ENCODE measurements around the gene CCNYL1.

CCNYL1 gene

GRCh38 chr2:207766041-207766551 is 54.7 kb downstream of the CCNYL1 start:
- no peak for DNase-seq (ENCODE audit: low read depth)

GRCh38 chr2:207766697-207767460 is 55.4 kb downstream of the CCNYL1 start:
- no peak for DNase-seq (ENCODE audit: low read depth)

GRCh38 chr2:207767461-207768167 is 56.2 kb downstream of the CCNYL1 start:
- no peak for DNase-seq (ENCODE audit: low read depth)

GRCh38 chr2:207768168-207768865 is 56.9 kb downstream of the CCNYL1 start:
- no peak for DNase-seq (ENCODE audit: low read depth)

GRCh38 chr2:207768866-207769596 is 57.6 kb downstream of the CCNYL1 start:
- no peak for DNase-seq (ENCODE audit: low read depth)

- no peak for DNase-seq (ENCODE audit: low read depth)
Measured at GRCh38 chr2:207770602-207771404, 59.4 kb downstream of the CCNYL1 start.

GRCh38 chr2:207771421-207771820 is 60.0 kb downstream of the CCNYL1 start:
- DNase-seq (ENCODE audit: low read depth), result no peak

GRCh38 chr2:207772081-207772843 is 60.8 kb downstream of the CCNYL1 start:
- no peak for DNase-seq (ENCODE audit: low read depth)

GRCh38 chr2:207772844-207773205 is 61.4 kb downstream of the CCNYL1 start:
- no peak for DNase-seq (ENCODE audit: low read depth)

GRCh38 chr2:207775473-207775872 is 64.0 kb downstream of the CCNYL1 start:
- no peak for DNase-seq (ENCODE audit: low read depth)

GRCh38 chr2:207777124-207777523 is 65.7 kb downstream of the CCNYL1 start:
- no peak for DNase-seq (ENCODE audit: low read depth)

GRCh38 chr2:207778298-207778882 is 67.0 kb downstream of the CCNYL1 start:
- no peak for DNase-seq (ENCODE audit: low read depth)

- DNase-seq (ENCODE audit: low read depth), result no peak
Measured at GRCh38 chr2:207779523-207779922, 68.1 kb downstream of the CCNYL1 start.

- DNase-seq (ENCODE audit: low read depth), result no peak
Measured at GRCh38 chr2:207782238-207783030, 71.0 kb downstream of the CCNYL1 start.

- no peak for DNase-seq (ENCODE audit: low read depth)
Measured at GRCh38 chr2:207783514-207783913, 72.1 kb downstream of the CCNYL1 start.

- DNase-seq (ENCODE audit: low read depth), result no peak
Measured at GRCh38 chr2:207784898-207785297, 73.5 kb downstream of the CCNYL1 start.

GRCh38 chr2:207787017-207787416 is 75.6 kb downstream of the CCNYL1 start:
- DNase-seq (ENCODE audit: low read depth), result no peak

- DNase-seq (ENCODE audit: low read depth), result no peak
Measured at GRCh38 chr2:207787800-207788199, 76.4 kb downstream of the CCNYL1 start.

- no peak for DNase-seq (ENCODE audit: low read depth)
Measured at GRCh38 chr2:207790898-207791297, 79.5 kb downstream of the CCNYL1 start.

Measured in stimulated activated CD8-positive, alpha-beta memory T cell treated with anti-CD3 and anti-CD28 coated beads, Interleukin-12 subunit alpha, Interleukin-12 subunit beta, amount 100 ng/mL, for 4 hours (primary cell).